PC-9 (cell line): ENCODE measurements around the gene PDIA5.

Source experiments
- CTCF ChIP-seq: fragments of 200-600 bp; sonication (generic); conservative IDR thresholded peaks from 2 replicates; pipeline ENCODE4 v1.6.1; 2017; ENCODE audit warnings: mixed run types, antibody characterized with exemption, mild to moderate bottlenecking, moderate library complexity
- EZH2 ChIP-seq: fragments of 200-600 bp; sonication (generic); IDR thresholded peaks from 2 replicates; pipeline ENCODE4 v1.8.0; 2017; ENCODE audit warnings: antibody characterized with exemption, low read depth

GRCh38 chr3:123068601-123069381 lies 2.0 kb downstream of the PDIA5 start:
- TF ChIP-seq CTCF: no peak
- no peak for TF ChIP-seq EZH2
